H1 (cell line): ENCODE measurements around the gene LIG1. TPM values are rescaled to one million over a fixed set of nuclear protein-coding genes. Genes with fewer than 3 reads are reported as not detected.
A peak's percentile ranks its signal among the peaks of the same experiment; 100 is the strongest.

Experiments used
- CTCF ChIA-PET: fragments of 300-600 bp; sonication (Branson Sonifier 250); formaldehyde crosslinking; loops from one replicate; lab custom pipeline; 2021; ENCODE audit not compliant: partially characterized antibody; lab: Charles Lee
- POLR2A ChIA-PET: fragments of 300-600 bp; sonication (Branson Sonifier 250); formaldehyde crosslinking; loops from one replicate; lab custom pipeline; 2021; ENCODE audit warnings: inconsistent platforms; ENCODE audit not compliant: partially characterized antibody; lab: Charles Lee
- DNase-seq, 2 experiments: peaks; one replicate each; pipeline versions ENCODE4 v3.0.0 to v3.0.0-alpha.2; 2010 to 2022; ENCODE audit warnings: low spot score in 2 of 2, low read depth in 1 of 2, mixed read lengths in 1 of 2
- FAIRE-seq: peaks from 2 replicates; lab custom pipeline; 2011; peaks lifted over from hg19 to GRCh38; lab: Jason Lieb, UNC
- H2AFZ ChIP-seq: 2 replicates; pipeline ENCODE4 v1.8.1; 2012; ENCODE audit warnings: low read length, inconsistent platforms
- H2AK5ac ChIP-seq: 2 replicates; pipeline ENCODE4 v1.6.1; 2013; ENCODE audit warnings: low read depth, low read length
- H2BK120ac ChIP-seq: replicated peaks from 2 replicates; pipeline ENCODE3; 2013; ENCODE audit warnings: low read depth, low read length, inconsistent platforms
- H2BK12ac ChIP-seq: 2 replicates; pipeline ENCODE4 v1.6.1; 2013; ENCODE audit warnings: low read depth, low read length
- H2BK15ac ChIP-seq: 2 replicates; pipeline ENCODE4 v1.6.1; 2013; ENCODE audit warnings: low read length
- H2BK20ac ChIP-seq: 2 replicates; pipeline ENCODE4 v1.6.1; 2013; ENCODE audit warnings: low read length
- H2BK5ac ChIP-seq: 2 replicates; pipeline ENCODE4 v1.6.1; 2013; ENCODE audit warnings: low read depth, low read length
- H3K14ac ChIP-seq: 2 replicates; pipeline ENCODE4 v1.6.1; 2013; ENCODE audit warnings: inconsistent platforms; ENCODE audit not compliant: insufficient read length
- H3K18ac ChIP-seq: 2 replicates; pipeline ENCODE4 v1.6.1; 2013; ENCODE audit warnings: low read length; ENCODE audit errors: extremely low read depth
- H3K23ac ChIP-seq: 2 replicates; pipeline ENCODE4 v1.6.1; 2013; ENCODE audit warnings: inconsistent platforms; ENCODE audit not compliant: insufficient read length
- H3K23me2 ChIP-seq: 2 replicates; pipeline ENCODE4 v1.6.1; 2013; ENCODE audit warnings: low read depth, low read length
- H3K27ac ChIP-seq: 2 replicates; pipeline ENCODE4 v1.6.1; 2011; ENCODE audit warnings: low read depth, low read length, inconsistent platforms
- H3K27me3 ChIP-seq, 4 experiments: replicated peaks in 1 of 4; 1 replicate in 1 of 4; 2 replicates in 3 of 4; pipeline versions ENCODE4 v1.6.1 to v1.8.1; 2011 to 2013; ENCODE audit warnings: low read length in 3 of 4, mild to moderate bottlenecking in 3 of 4, inconsistent platforms in 2 of 4, mixed read lengths in 2 of 4, moderate library complexity in 1 of 4; ENCODE audit not compliant: control insufficient read depth in 3 of 4, insufficient read depth in 3 of 4; ENCODE audit errors: extremely low read depth in 1 of 4
- H3K36me3 ChIP-seq, 4 experiments: 2 replicates each; pipeline versions ENCODE4 v1.6.1 to v1.8.1; 2011 to 2013; ENCODE audit warnings: mild to moderate bottlenecking in 4 of 4, low read length in 3 of 4, moderate library complexity in 2 of 4, control low read depth in 1 of 4, inconsistent platforms in 1 of 4; ENCODE audit not compliant: insufficient read depth in 4 of 4, control insufficient read depth in 2 of 4
- H3K4ac ChIP-seq: replicated peaks from 2 replicates; pipeline ENCODE3; 2013; ENCODE audit warnings: low read length, low read depth, mixed read lengths, inconsistent platforms; ENCODE audit not compliant: insufficient read length
- H3K4me1 ChIP-seq, 4 experiments: replicated peaks in 1 of 4; 1 replicate in 1 of 4; 2 replicates in 3 of 4; pipeline versions ENCODE4 v1.6.1 to v1.8.1; 2011 to 2013; ENCODE audit warnings: low read length in 3 of 4, inconsistent platforms in 2 of 4, mixed read lengths in 1 of 4; ENCODE audit not compliant: insufficient read depth in 4 of 4, control insufficient read depth in 3 of 4
- H3K4me2 ChIP-seq, 2 experiments: 2 replicates each; pipeline versions ENCODE4 v1.6.1 to v1.8.1; 2011 to 2013; ENCODE audit warnings: low read depth in 2 of 2, low read length in 2 of 2, control low read depth in 1 of 2, inconsistent platforms in 1 of 2, mild to moderate bottlenecking in 1 of 2; ENCODE audit not compliant: insufficient read depth in 1 of 2
- H3K4me3 ChIP-seq, 4 experiments: fragments of 200-600, 300-600 bp in 1 of 4; sonication (generic), shearing (Covaris generic), sonication (Bioruptor Twin) in 1 of 4; 2 replicates each; pipeline versions ENCODE4 v1.5.1 to v1.8.1; 2011 to 2016; ENCODE audit warnings: low read length in 4 of 4, low read depth in 3 of 4, control low read depth in 2 of 4, inconsistent platforms in 2 of 4, mild to moderate bottlenecking in 2 of 4, mixed read lengths in 1 of 4, moderate library complexity in 1 of 4; ENCODE audit not compliant: insufficient read depth in 2 of 4; ENCODE audit errors: extremely low read depth in 1 of 4
- H3K56ac ChIP-seq: replicated peaks from 2 replicates; pipeline ENCODE3; 2013; ENCODE audit warnings: low read depth, mild to moderate bottlenecking, mixed read lengths, low read length, inconsistent platforms; ENCODE audit not compliant: insufficient read length
- H3K79me1 ChIP-seq: 2 replicates; pipeline ENCODE4 v1.6.1; 2013; ENCODE audit warnings: low read depth, low read length, control low read depth
- H3K79me2 ChIP-seq, 2 experiments: 2 replicates each; pipeline versions ENCODE4 v1.6.1 to v1.8.1; 2012 to 2013; ENCODE audit warnings: low read length in 2 of 2, mild to moderate bottlenecking in 2 of 2, inconsistent platforms in 1 of 2; ENCODE audit not compliant: insufficient read depth in 2 of 2, control insufficient read depth in 1 of 2
- H3K9ac ChIP-seq, 4 experiments: replicated peaks in 1 of 4; 1 replicate in 1 of 4; 2 replicates in 3 of 4; pipeline versions ENCODE4 v1.6.1 to v1.8.1; 2011 to 2013; ENCODE audit warnings: low read depth in 3 of 4, low read length in 3 of 4, control low read depth in 2 of 4, mild to moderate bottlenecking in 2 of 4, moderate library complexity in 2 of 4, inconsistent platforms in 1 of 4; ENCODE audit errors: extremely low read depth in 1 of 4
- H3K9me3 ChIP-seq, 2 experiments: 2 replicates each; pipeline versions ENCODE4 v1.6.1 to v1.8.1; 2012 to 2013; ENCODE audit warnings: mild to moderate bottlenecking in 2 of 2, moderate library complexity in 2 of 2, control low read depth in 1 of 2, inconsistent platforms in 1 of 2, low read depth in 1 of 2, low read length in 1 of 2, mixed read lengths in 1 of 2; ENCODE audit not compliant: insufficient read depth in 2 of 2
- H4K20me1 ChIP-seq, 2 experiments: replicated peaks in 1 of 2; 2 replicates each; pipeline versions ENCODE3 to v1.8.1; 2011 to 2013; ENCODE audit warnings: inconsistent platforms in 2 of 2, low read length in 2 of 2, mild to moderate bottlenecking in 1 of 2; ENCODE audit not compliant: insufficient read depth in 2 of 2, control insufficient read depth in 1 of 2
- H4K5ac ChIP-seq: 2 replicates; pipeline ENCODE4 v1.6.1; 2013; ENCODE audit warnings: low read length, low read depth, mixed read lengths, inconsistent platforms; ENCODE audit not compliant: insufficient read length
- H4K8ac ChIP-seq: 2 replicates; pipeline ENCODE4 v1.8.0; 2013; ENCODE audit warnings: mild to moderate bottlenecking, moderate library complexity, low read length, inconsistent platforms; ENCODE audit not compliant: insufficient read depth; ENCODE audit errors: extremely low read depth
- H4K91ac ChIP-seq: replicated peaks from 2 replicates; pipeline ENCODE3; 2013; ENCODE audit warnings: low read length, mixed read lengths, inconsistent platforms; ENCODE audit not compliant: insufficient read length
- ASH2L ChIP-seq: fragments of 200-600, 300-600 bp; sonication (generic); IDR thresholded peaks from one replicate; pipeline ENCODE4 v1.7.1; 2017; ENCODE audit warnings: low read length
- CBX5 ChIP-seq: fragments of 300-800, 300-1000 bp; sonication (generic); IDR thresholded peaks from 2 replicates; pipeline ENCODE4 v1.7.1; 2016; ENCODE audit warnings: antibody characterized with exemption, low read length, low read depth
- CEBPB ChIP-seq: IDR thresholded peaks from 2 replicates; pipeline ENCODE4 v1.6.1; 2012; ENCODE audit warnings: low read depth, low read length
- CHD2 ChIP-seq: IDR thresholded peaks from 2 replicates; pipeline ENCODE4 v1.6.1; 2012; ENCODE audit warnings: low read length, improper control_type of control experiment
- EZH2 ChIP-seq: fragments of 200-600 bp; sonication (generic); IDR thresholded peaks from 2 replicates; pipeline ENCODE4 v1.7.1; 2012; ENCODE audit warnings: low read depth, mild to moderate bottlenecking, moderate library complexity, low read length, inconsistent platforms; ENCODE audit not compliant: severe bottlenecking
- JUND ChIP-seq: IDR thresholded peaks from 2 replicates; pipeline ENCODE4 v1.6.1; 2011; ENCODE audit warnings: mild to moderate bottlenecking, improper control_type of control experiment, low read length
- POLR2A ChIP-seq, 2 experiments: IDR thresholded peaks; 1 replicate in 1 of 2; 2 replicates in 1 of 2; pipeline ENCODE4 v1.6.1; 2011; ENCODE audit warnings: low read depth in 2 of 2, low read length in 2 of 2, mild to moderate bottlenecking in 2 of 2; ENCODE audit errors: control extremely low read depth in 1 of 2
- RAD21 ChIP-seq, 2 experiments: IDR thresholded peaks in 1 of 2; conservative IDR thresholded peaks in 1 of 2; 2 replicates each; pipeline ENCODE4 v1.6.1; 2011; ENCODE audit warnings: low read depth in 2 of 2, low read length in 2 of 2, improper control_type of control experiment in 1 of 2, inconsistent platforms in 1 of 2, mild to moderate bottlenecking in 1 of 2, moderate library complexity in 1 of 2
- RNF2 ChIP-seq: fragments of 200-900, 300-1000 bp; sonication (generic); IDR thresholded peaks from 2 replicates; pipeline ENCODE4 v1.7.1; 2016; ENCODE audit warnings: borderline replicate concordance, low read depth, mild to moderate bottlenecking, antibody characterized with exemption, low read length; ENCODE audit not compliant: poor library complexity, severe bottlenecking; ENCODE audit errors: missing control alignments
- SP1 ChIP-seq: IDR thresholded peaks from 2 replicates; pipeline ENCODE4 v1.6.1; 2011; ENCODE audit warnings: low read depth, low read length
- SUZ12 ChIP-seq: fragments of 200-600 bp; sonication (generic); IDR thresholded peaks from 2 replicates; pipeline ENCODE4 v1.6.1; 2012; ENCODE audit warnings: mild to moderate bottlenecking, inconsistent platforms, low read length, moderate library complexity, mixed read lengths
- TAF1 ChIP-seq: IDR thresholded peaks from 2 replicates; pipeline ENCODE4 v1.6.1; 2011; ENCODE audit warnings: mild to moderate bottlenecking, low read depth, low read length
- ZNF274 ChIP-seq: IDR thresholded peaks from 2 replicates; pipeline ENCODE4 v1.7.0; 2012; ENCODE audit warnings: low read length, borderline replicate concordance; ENCODE audit errors: extremely low read depth
- WGBS, 2 experiments: shearing (Covaris generic) in 1 of 2; methylation state at CpG; one replicate each; pipeline versions ENCODE4 v1.1.6 to v1.1.7; 2013 to 2015; ENCODE audit warnings: low lambda C conversion rate in 2 of 2, mixed read lengths in 2 of 2, inconsistent platforms in 1 of 2, low coverage in 1 of 2, missing lambda C conversion rate in 1 of 2; ENCODE audit not compliant: insufficient replicate concordance in 2 of 2, insufficient coverage in 1 of 2, insufficient read length in 1 of 2; ENCODE audit errors: extremely low coverage in 1 of 2, missing lambda C conversion rate in 1 of 2; 5-methylcytosine and 5-hydroxymethylcytosine counted together
- polyA plus RNA-seq, 7 experiments: library from polyadenylated mRNA; depleted of rRNA in 3 of 7; stranded (reverse) in 5 of 7; unstranded in 2 of 7; fragments of >200 nt in 5 of 7; fragments of 200-250 nt in 2 of 7; gene quantifications; 1 replicate in 5 of 7; 2 replicates in 1 of 7; 4 replicates in 1 of 7; pipeline versions ENCODE4 v1.2.1 to v1.2.3, GENCODE V29; 2011 to 2013; ENCODE audit warnings: missing spikeins in 2 of 7, mixed read lengths in 2 of 7
- total RNA-seq: library from RNA; stranded (reverse); fragmentation: NEBNext Ultra II Directional; extraction: Animal tissue kit (Norgen Biotek cat#: 25700); gene quantifications from 2 replicates; pipeline ENCODE4 v1.2.1, GENCODE V29; 2021
- TF ChIP-seq, protein P1 (sequence below): IDR thresholded peaks from 2 replicates; pipeline ENCODE4 v1.6.1; 2012; ENCODE audit warnings: inconsistent platforms

LIG1 gene
- total and polyA plus RNA-seq, 2 of the 8 experiments (the other 6 are each of a cell fraction or from before 2014, with no cell fraction given): 67.6 to 113 TPM

DNA sequence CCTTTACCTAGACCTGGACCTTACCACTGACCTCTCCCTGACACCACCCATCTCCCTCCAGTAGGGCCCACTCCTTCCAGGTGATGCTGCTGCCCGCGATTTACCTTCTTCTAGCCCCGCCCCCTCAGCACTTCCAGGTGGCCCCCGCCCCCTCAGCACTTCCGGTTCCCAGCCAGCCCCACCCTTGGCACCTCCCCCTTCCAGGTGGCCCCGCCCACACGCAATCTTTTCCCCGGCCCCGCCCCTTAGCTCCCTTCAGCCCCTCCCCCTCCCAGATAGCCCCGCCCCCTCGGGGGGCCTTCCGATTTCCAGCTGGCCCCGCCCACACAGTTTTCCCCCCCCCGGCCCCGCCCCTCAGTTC is 586 bp downstream of the LIG1 start:
- Histone ChIP-seq H2BK15ac (no peak overlapping the region), H3K9me3 (no peaks in the 10 kb centered on the region), H2BK5ac (no peak overlapping the region), H2BK12ac (no peak overlapping the region), H3K18ac (no peak overlapping the region), H4K5ac (no peak overlapping the region), H3K4me2 (peak overlapping the region; percentile 65 to 96), H2BK20ac (no peak overlapping the region), H2BK120ac (no peak overlapping the region), H3K23ac (no peak overlapping the region), H3K27me3 (no peaks in the 10 kb centered on the region), H4K20me1 (peaks cover 2 to 6% of the 10 kb centered on the region in 2 experiments), H2AFZ (no peak overlapping the region), H4K8ac (no peak overlapping the region), H4K91ac (no peak overlapping the region), H2AK5ac (no peak overlapping the region), H3K4me3 (peak overlapping the region; percentile 93 to 99 (median 98)), H3K27ac (no peak overlapping the region), H3K14ac (no peak overlapping the region), H3K36me3 (peaks cover 5 to 26% (median 14%) of the 10 kb centered on the region in 4 experiments), H3K79me1 (peaks cover 6% of the 10 kb centered on the region; the same call in 1 of the 2 replicates), H3K4ac (no peak overlapping the region), H3K56ac (no peak overlapping the region), H3K4me1 (peaks cover 0 to 13% (median 6%) of the 10 kb centered on the region in 4 experiments; a peak in 6 of 7 replicates), H3K9ac (peak overlapping the region in 1 of 4 experiments; percentile 65; a peak in 2 of 7 replicates), H3K23me2 (peaks cover 11% of the 10 kb centered on the region), H3K79me2 (peaks cover 6 to 43% of the 10 kb centered on the region in 2 experiments)
- 17% methylated on average over 1 of the region's 15 CpGs; no CpG with 5 or more reads in 1 of the 2 experiments for WGBS, 2 experiments
- ChIA-PET CTCF (interaction anchor here (0.6 to 1.3 kb wide), 2 partner anchors 46 to 61 kb away, joined by 3 read pairs; no protein-coding TSS in a partner anchor), POLR2A (no interaction called here)
- FAIRE-seq: no peak
- DNase-seq: peak; percentile 77 to 97
- no peak for TF ChIP-seq TAF1
- TF ChIP-seq CBX5: no peak
- no peak for TF ChIP-seq CEBPB
- TF ChIP-seq JUND: no peak
- TF ChIP-seq ASH2L: no peak
- TF ChIP-seq CHD2: no peak
- TF ChIP-seq EZH2: no peak
- TF ChIP-seq POLR2A (IDR thresholded peaks at IDR 0.05; ENCODE audit: control extremely low read depth in 1 of 2, low read depth in 2 of 2, low read length in 2 of 2): no peak
- TF ChIP-seq, protein P1, sequence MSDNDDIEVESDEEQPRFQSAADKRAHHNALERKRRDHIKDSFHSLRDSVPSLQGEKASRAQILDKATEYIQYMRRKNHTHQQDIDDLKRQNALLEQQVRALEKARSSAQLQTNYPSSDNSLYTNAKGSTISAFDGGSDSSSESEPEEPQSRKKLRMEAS: no peak
- TF ChIP-seq SUZ12: no peak
- TF ChIP-seq SP1: 0 out of 2 replicates have a peak, but pooled peaks have one; percentile 34
- TF ChIP-seq ZNF274: no peak
- 0 out of 4 replicates have a peak, but pooled peaks of 1 of the 2 experiments have one; percentile 7 for TF ChIP-seq RAD21 (IDR thresholded peaks at IDR 0.05 in 1 of 2, conservative IDR thresholded peaks at IDR 0.05 in 1 of 2; ENCODE audit: low read depth in 2 of 2, low read length in 2 of 2)
- TF ChIP-seq RNF2: no peak
